D341Med (cell line): Measurements from ENCODE around the gene TM9SF4.
"Not testable (repeated sequence)": the region's sequence is repeated elsewhere in the genome, so short reads cannot be mapped to it uniquely, and the experiment has no call there.

Experiments
- DNase-seq: peaks from one replicate; pipeline ENCODE4 v3.0.0; 2012; ENCODE audit warnings: low spot score

The TM9SF4 gene

GRCh38 chr20:32190616-32191415, 81.3 kb downstream of the TM9SF4 start:
- no peak for DNase-seq

DNA sequence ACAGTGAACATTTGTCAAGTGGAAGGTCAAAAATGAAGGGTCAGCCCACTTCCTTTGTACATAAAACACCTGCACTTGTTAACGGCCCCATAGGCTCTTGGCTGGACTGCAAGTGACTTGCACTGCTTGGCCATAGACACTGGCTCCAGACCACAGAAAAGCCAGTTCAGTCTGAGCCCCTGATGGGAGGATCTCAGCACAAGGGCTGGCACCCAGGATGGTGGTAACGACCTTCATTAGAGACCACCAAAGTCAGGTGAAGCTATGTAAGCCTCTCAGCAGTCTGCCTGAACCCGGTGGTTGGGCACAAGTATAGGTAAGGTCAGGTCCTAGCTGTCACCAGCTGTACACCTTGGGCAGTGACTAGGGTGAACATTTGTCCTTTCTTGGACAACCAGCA, 81.9 kb downstream of the TM9SF4 start:
- DNase-seq = no peak

- DNase-seq = no peak
Observed at GRCh38 chr20:32191873-32192272, 82.4 kb downstream of the TM9SF4 start.

DNA sequence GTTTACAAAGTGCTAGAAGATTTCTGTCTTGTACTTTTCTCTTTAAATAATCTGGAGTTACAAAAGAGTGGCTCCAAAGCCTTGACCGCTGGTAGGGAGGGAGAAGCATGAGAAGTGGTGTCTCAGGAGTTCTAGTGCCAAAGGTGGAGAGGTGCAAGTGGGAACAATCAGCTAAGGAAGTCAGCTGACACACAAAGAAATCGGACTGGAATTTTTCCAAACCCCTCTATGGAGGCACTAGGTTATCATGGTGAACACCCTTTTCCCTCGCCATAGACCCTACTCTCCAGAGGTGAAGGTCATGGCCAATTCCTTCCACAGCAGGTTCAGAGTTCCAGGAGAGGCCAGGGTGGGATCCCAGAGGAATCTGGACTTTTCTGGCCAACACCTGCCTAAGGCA, 83.2 kb downstream of the TM9SF4 start:
- no peak for DNase-seq

GRCh38 chr20:32193336-32193735, 83.8 kb downstream of the TM9SF4 start:
- not testable (repeated sequence) for DNase-seq

DNA sequence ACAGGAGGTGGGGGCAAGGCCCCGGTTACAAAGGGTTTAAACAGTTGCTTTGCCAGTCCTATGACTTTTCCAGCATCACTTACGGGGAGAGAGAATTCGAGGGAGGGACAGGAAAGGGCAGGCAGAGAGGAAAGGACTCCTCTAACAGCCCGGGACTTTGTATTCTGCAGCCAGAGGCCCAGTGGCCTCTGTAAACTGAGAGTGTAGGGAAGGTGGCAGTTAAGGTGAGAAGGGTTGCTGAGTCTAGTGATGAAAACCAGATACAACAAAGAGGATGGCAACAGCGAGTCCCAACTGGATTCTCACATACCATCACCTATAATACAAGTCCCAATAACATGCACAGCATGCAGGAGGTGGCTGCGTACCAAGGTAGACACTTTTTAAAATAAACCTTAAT, 84.5 kb downstream of the TM9SF4 start:
- no peak for DNase-seq

- DNase-seq = no peak
Observed at GRCh38 chr20:32195581-32195980, 86.1 kb downstream of the TM9SF4 start.

DNA sequence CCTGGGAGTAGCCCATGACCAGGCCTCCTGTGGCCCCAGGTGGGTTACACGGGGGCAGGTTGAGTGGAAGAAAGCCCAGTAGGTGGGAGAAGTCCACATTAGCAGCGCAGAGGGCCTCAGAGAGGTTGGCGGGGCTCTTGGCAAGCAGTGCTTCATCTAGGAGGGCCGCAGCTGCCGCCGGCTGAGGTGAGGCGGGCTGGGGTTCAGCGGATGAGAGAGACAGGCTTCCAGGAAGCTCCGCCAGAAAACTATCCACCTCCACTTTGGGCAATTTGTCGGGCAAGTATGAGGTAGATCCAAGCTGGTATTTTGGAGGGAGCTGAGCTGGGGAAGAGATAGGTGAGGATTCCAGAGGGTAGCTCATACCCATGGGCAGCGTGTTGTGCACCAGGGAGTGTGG, 87.1 kb downstream of the TM9SF4 start:
- DNase-seq = not testable (repeated sequence)

- DNase-seq = not testable (repeated sequence)
Observed at GRCh38 chr20:32197136-32197535, 87.6 kb downstream of the TM9SF4 start.

GRCh38 chr20:32199006-32199405, 89.5 kb downstream of the TM9SF4 start:
- DNase-seq = no peak

GRCh38 chr20:32201296-32201976, 91.9 kb downstream of the TM9SF4 start:
- no peak for DNase-seq

DNA sequence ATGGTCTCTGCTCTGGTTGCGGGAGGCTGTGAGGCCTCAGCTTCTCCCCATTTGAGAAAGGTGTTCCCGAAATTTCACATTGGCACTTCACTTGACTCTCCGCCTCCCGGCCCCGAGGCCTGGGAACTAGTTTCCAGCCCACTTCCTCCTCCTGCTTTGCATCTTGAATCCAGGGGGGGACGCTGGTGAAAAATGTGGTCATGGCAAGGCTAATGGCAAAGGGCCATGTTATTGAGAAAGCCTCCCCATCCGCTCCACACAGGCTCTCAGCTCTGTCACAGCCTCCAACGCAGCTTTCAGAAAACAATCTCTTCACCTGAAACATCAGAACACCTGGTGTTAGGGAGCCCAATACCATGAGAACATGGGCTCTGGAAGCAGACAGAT, 92.5 kb downstream of the TM9SF4 start:
- no peak for DNase-seq

GRCh38 chr20:32203356-32204204, 94.1 kb downstream of the TM9SF4 start:
- no peak for DNase-seq

- no peak for DNase-seq
Observed at GRCh38 chr20:32204205-32205109, 94.9 kb downstream of the TM9SF4 start.

DNA sequence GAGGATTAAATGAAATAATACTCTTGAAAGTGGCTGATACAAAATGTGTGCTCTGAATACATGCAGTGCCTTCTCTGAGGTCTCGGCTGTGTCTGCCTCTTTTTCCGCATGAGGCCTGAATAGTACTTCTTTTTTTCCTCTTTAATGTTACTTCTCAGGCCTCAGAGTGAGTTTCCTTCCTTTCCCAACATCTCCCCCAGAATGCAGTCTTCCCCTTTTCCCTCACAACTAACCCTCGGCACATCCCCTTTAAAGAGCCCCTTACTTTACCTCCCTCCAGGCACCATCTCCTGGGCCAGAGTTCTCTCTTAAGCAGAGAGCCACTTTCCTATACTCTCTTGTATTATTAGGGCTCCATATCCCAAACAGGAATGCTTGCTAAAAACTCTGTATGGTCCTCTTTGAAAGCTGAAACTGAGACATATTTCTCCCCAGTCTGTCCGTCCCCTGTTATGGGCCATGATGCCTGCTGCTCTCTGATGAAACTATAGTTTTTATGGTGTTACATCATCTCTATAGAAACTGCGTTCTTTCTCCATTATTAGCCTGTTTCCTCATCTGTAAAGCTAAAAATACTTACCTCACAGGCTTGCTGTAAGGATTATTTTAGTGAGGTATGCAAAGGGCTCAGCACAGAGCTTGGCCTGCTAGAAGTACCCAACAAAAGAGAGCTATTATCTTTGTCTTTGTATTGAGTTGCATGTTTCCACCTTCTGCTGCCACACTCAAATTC, 95.8 kb downstream of the TM9SF4 start:
- DNase-seq = no peak

GRCh38 chr20:32205843-32206759, 96.6 kb downstream of the TM9SF4 start:
- DNase-seq = peak; percentile 52

GRCh38 chr20:32206760-32207625, 97.5 kb downstream of the TM9SF4 start:
- DNase-seq = peak; percentile 44

GRCh38 chr20:32207626-32208498, 98.3 kb downstream of the TM9SF4 start, which contains the start of the genes PLAGL2 and POFUT1:
PLAGL2 (minus strand) TSS chr20:32207743; CDS start chr20:32202178, 5,565 bp downstream.
POFUT1 (plus strand) TSS chr20:32207880; CDS start chr20:32207942, 62 bp downstream.
- peak; percentile 99 for DNase-seq
